Glomerular endothelial cell (primary cell): Measurements from ENCODE around the gene BRPF1. TPM values are rescaled to one million over a fixed set of nuclear protein-coding genes. Genes with fewer than 3 reads are reported as not detected.

Source experiments
- DNase-seq: peaks from one replicate; pipeline ENCODE4 v3.0.0-alpha.2; 2011; ENCODE audit warnings: low read depth, low spot score; ENCODE audit errors: extremely low read depth
- total RNA-seq: library from RNA; depleted of rRNA; stranded (reverse); fragments of >200 nt; gene quantifications from 2 replicates; pipeline ENCODE4 v1.2.3, GENCODE V29; 2015

The BRPF1 gene
- total RNA-seq, 1 donor from 2014 or later: 21.2 TPM

GRCh38 chr3:9700536-9700935, 31.0 kb upstream of the BRPF1 start:
- DNase-seq: no peak

DNA sequence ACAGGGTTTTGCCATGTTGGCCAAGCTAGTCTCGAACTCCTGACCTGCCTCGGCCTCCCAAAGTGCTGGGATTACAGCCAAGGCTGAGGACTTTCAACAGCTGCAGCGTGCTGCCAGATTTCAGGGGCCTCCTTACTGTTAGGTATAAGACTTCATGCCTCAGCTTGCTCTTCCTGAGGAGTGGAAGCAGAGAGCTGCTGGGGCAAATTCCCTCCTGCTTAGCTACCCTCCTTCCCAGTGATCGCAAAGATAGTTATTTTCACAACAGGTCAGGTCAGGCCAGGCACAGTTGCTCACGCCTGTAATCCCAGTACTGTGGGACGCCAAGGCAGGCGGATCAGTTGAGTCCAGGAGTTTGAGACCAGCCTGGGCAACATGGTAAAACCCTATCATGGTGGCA, 30.5 kb upstream of the BRPF1 start:
- DNase-seq: no peak

GRCh38 chr3:9701711-9702110, 29.8 kb upstream of the BRPF1 start:
- no peak for DNase-seq

DNA sequence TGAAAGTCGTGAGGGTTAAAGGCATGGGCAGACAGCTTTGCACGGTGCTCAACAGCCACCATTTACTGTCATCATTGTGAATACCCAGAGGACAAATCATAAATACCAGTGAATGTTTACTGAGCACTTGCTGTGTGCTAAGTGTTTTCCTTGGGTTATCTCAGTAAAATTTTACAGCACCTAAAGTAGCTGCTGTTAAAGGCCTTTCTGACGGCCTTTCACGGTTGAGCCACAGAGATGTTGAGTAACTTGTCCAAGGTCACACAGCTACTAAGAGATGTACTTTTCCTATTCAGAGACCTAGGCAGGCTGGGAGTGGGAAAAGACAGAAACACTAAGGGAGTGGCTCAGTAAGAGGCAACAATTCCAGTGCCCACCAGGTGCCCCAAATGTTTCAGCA, 28.3 kb upstream of the BRPF1 start:
- no peak for DNase-seq

DNA sequence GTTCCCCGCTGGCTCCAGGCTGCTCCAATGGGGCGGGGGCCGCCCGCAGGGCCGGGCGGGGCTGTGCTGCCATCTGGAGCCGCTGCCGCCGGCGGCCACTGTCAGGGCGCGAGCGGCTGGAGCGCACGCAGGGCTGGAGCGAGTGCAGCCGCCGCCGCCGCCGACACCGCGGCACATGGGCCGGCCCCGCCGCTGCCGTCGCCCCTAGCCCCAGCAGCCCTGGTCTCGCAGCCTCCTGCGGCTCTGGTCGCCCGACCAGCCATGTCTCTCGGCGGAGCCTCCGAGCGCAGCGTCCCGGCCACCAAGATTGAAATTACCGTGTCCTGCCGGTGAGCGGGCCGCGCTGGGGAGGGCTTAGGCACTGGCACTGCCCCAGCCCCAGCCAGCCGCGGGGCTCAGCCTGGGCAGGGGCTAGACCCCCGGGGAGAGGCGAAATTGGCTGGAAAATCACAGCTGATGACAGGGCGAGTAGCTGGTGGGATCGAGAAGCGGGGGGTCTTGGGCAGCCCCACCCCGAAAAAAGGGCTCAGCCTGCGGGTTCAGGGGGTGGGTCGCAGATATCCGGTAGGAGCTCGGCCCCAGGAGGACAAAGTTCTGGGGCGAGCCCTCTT, 27.7 kb upstream of the BRPF1 start, which contains the start of gene CPNE9:
TSS of gene CPNE9 (plus strand) at position 98 of the 611 bp plus-strand sequence. CDS start at position 262, 164 bp downstream.
- no peak for DNase-seq

GRCh38 chr3:9704347-9705322, 26.9 kb upstream of the BRPF1 start:
- DNase-seq: no peak

- DNase-seq: no peak
Observed at GRCh38 chr3:9710174-9710739, 21.3 kb upstream of the BRPF1 start.

DNA sequence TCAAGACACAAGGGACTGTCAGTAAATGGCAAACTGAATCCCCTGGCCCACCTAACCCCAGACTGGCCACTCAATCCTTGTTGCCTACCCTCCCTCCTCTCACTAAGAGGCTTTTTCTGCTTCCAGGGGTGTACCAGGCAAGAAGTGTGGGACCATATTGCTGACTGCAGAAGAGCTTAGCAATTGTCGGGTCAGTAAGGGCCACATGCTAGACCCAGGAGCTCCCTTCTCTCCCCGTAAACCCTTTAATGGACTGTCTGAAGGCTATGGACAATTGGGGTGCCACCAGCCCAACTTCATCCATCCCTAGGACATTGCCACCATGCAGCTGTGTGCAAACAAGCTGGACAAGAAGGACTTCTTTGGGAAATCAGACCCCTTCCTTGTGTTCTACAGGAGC, 19.1 kb upstream of the BRPF1 start:
- DNase-seq: no peak

DNA sequence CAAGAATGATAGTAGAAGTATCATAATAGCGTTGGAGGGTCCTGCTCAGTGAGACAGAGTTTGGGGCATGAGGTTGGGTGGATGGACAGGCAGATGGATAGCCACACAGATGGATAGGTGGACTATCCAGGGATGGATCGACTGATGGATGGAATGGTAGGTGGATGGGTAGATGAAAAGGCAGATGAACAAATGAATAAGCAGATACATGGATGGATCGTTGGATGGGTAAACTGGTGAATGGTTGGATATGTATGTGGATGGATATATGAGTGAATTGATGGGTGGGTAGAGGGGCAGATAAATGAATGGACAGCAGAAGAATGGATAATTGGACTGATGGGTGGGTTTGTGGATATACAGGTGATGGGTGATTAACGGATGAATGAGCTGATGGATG, 18.4 kb upstream of the BRPF1 start:
- DNase-seq: no peak

GRCh38 chr3:9715136-9715535, 16.4 kb upstream of the BRPF1 start:
- no peak for DNase-seq

DNA sequence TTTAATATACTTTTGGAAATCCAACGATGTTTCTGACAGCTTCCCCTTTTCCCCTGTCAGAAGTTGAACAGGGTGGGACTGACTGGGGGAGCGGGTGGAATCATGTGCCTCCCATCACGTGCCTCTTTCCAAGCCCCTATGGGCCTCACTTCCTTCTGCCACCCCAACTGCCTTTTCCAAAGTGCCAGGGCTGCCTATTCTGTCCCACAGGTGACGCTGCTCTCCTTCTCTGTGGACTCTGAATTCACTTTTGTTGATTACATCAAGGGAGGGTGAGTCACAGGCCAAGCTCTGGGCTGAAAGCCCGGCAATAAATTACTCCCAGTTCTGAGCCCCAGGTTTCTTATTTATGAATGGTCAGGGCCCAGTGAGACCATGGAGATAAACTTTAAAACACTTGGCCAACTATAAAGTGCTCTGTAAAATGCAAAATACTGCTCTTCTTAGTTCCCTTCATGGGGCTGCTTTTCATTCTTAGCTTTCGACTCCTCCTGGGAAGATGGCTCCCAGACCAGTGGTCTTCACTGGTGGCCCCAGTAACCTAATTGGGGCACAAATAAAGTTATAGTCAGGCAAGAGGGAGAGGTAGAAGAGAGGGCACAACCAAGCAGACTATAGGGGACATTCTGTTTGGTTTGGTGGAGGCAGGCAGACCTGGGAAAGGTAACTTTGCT, 15.6 kb upstream of the BRPF1 start:
- DNase-seq: no peak

DNA sequence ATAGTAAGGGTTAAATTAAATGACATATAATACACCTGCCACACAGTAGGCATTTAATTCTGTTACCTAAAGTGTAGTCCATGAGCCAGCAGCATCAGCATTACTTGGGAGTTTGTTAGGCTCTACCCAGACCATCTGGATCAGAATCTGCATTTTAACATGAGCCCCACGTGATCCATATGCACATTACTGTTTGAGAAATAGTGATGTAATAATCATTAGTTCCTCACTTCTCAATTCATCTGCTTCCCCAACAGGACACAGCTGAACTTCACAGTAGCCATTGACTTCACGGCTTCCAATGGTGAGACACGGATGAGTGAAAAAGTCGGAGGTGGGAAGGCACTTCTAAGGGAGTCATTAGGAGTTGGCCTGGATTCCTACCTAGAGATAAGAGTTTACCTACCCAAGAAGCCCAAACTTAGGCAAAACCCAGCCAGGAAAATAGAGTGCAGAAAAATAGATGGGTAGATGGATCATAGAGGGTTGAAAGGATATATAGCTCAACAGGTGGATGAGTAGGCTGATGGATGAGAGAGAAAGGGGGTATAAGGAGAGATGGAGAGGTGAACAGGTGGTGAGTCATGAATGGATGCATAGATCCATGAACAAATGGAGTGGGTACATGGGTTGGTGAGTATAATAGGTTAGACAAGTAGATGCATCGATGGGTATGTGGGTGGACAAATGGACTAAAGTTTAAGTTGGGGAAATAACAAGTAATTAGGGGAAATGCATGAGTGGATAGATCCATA, 14.6 kb upstream of the BRPF1 start:
- no peak for DNase-seq

GRCh38 chr3:9717563-9717962, 14.0 kb upstream of the BRPF1 start:
- DNase-seq: no peak

GRCh38 chr3:9718118-9718517, 13.4 kb upstream of the BRPF1 start:
- no peak for DNase-seq

GRCh38 chr3:9721015-9721699, 10.4 kb upstream of the BRPF1 start:
- no peak for DNase-seq

- no peak for DNase-seq
Observed at GRCh38 chr3:9721700-9722060, 9.9 kb upstream of the BRPF1 start.

DNA sequence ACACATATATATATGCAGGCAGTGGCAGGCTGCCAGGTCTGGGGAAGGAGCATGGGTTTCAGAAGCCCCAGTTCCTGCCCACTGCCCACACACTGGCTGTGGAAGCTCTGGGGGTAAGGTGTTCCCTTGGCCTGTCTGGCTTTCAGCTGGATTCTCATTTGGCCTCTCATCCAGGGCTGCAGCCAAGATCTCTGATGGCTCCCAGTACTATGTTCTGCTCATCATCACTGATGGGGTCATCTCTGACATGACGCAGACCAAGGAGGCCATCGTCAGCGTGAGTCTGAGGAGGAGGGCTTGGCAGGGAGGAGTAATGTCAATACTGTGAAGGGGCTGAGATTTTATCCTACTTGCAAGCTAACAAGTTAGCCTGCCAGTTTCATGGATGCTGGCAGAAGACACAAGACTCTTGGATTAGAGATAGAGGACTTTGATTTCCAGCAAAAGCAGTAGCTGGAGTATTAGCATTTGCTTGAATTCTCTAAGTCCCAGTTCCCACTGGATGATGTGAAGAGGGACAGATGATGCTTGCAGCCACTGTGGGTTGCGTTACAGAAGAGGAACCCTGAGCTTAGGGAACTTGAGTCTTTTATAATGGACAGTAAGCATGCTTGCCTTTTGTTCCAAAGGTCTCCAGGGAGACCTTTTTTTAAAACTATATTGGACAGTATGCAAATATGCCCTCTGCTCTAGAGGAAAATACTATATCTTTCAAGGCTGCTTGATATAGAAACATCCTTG, 5.6 kb upstream of the BRPF1 start:
- no peak for DNase-seq

- no peak for DNase-seq
Observed at GRCh38 chr3:9727041-9727595, 4.4 kb upstream of the BRPF1 start.

DNA sequence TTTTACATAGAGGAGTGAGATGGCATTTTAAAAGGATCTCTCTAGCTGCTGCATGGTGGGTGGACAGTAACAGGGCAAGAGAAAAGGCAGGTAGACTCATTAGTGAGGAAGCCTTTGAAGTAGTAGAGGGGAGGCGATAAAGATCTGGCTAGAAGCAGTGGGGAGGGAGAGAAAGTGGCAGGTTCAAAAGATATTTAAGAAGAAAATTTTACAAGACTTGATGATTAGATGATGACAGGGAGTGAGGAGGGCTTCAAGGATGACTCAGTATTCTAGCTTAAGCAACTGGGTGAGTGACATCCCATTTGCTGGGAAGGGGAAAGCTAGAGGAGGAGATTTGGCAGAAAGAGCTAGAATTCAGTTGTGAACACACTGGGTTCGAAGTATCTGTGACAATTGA, 3.8 kb upstream of the BRPF1 start:
- no peak for DNase-seq
